DOHH2 (cell line): Measurements from ENCODE around the gene MMS22L.
A peak's percentile ranks its signal among the peaks of the same experiment; 100 is the strongest.

ENCODE experiments used
- H3F3A ChIP-seq: fragments of 200-600 bp; sonication (generic), shearing (Covaris generic); 2 replicates; pipeline ENCODE4 v1.6.0; 2016; ENCODE audit warnings: antibody characterized with exemption, mild to moderate bottlenecking; ENCODE audit not compliant: control insufficient read depth, insufficient read depth
- H3K27ac ChIP-seq: fragments of 200-600 bp; sonication (generic); 2 replicates; pipeline ENCODE4 v1.5.1; 2014; ENCODE audit warnings: low read depth, mild to moderate bottlenecking, low read length, moderate library complexity
- H3K27me3 ChIP-seq: fragments of 200-600 bp; sonication (generic); 2 replicates; pipeline ENCODE4 v1.6.1; 2014; ENCODE audit warnings: mild to moderate bottlenecking, low read length, mixed read lengths; ENCODE audit not compliant: control insufficient read depth
- H3K36me3 ChIP-seq: fragments of 200-600 bp; sonication (generic); 2 replicates; pipeline ENCODE4 v1.6.1; 2014; ENCODE audit warnings: mild to moderate bottlenecking, low read length, moderate library complexity, mixed read lengths; ENCODE audit not compliant: control insufficient read depth
- H3K4me1 ChIP-seq: fragments of 200-600 bp; sonication (generic); 2 replicates; pipeline ENCODE4 v1.6.1; 2014; ENCODE audit warnings: mild to moderate bottlenecking, low read length, mixed read lengths; ENCODE audit not compliant: control insufficient read depth
- H3K4me2 ChIP-seq: fragments of 200-600 bp; sonication (generic); 2 replicates; pipeline ENCODE4 v1.6.0; 2014; ENCODE audit warnings: mild to moderate bottlenecking, low read length, moderate library complexity
- H3K4me3 ChIP-seq: fragments of 200-600 bp; sonication (generic); 2 replicates; pipeline ENCODE4 v1.5.1; 2014; ENCODE audit warnings: mild to moderate bottlenecking, low read length, mixed read lengths
- H3K79me2 ChIP-seq: fragments of 200-600 bp; sonication (generic); 2 replicates; pipeline ENCODE4 v1.6.1; 2014; ENCODE audit warnings: mild to moderate bottlenecking, low read length, mixed read lengths; ENCODE audit not compliant: control insufficient read depth
- H3K9me2 ChIP-seq: fragments of 200-600 bp; sonication (generic); replicated peaks from 2 replicates; pipeline ENCODE4 v1.6.1; 2014; ENCODE audit warnings: mild to moderate bottlenecking, low read length, mixed read lengths; ENCODE audit not compliant: control insufficient read depth
- H3K9me3 ChIP-seq: fragments of 200-600 bp; sonication (generic); 2 replicates; pipeline ENCODE4 v1.6.1; 2014; ENCODE audit warnings: antibody characterized with exemption, low read length, mixed read lengths; ENCODE audit not compliant: control insufficient read depth, insufficient read depth
- H4K20me1 ChIP-seq: fragments of 200-600 bp; sonication (generic); 2 replicates; pipeline ENCODE4 v1.6.0; 2014; ENCODE audit warnings: low read depth, mild to moderate bottlenecking, antibody characterized with exemption, low read length, moderate library complexity; ENCODE audit not compliant: control insufficient read depth, insufficient read depth
- CTCF ChIP-seq: fragments of 200-600 bp; sonication (generic); IDR thresholded peaks from one replicate; pipeline ENCODE4 v1.5.1; 2014; ENCODE audit warnings: antibody characterized with exemption, mild to moderate bottlenecking, low read depth, low read length; ENCODE audit not compliant: poor library complexity, severe bottlenecking
- EZH2phosphoT487 ChIP-seq: fragments of 200-600 bp; sonication (generic); IDR thresholded peaks from 2 replicates; pipeline ENCODE4 v1.6.1; 2017; ENCODE audit warnings: borderline replicate concordance, mild to moderate bottlenecking, antibody characterized with exemption, low read length, moderate library complexity, mixed read lengths

The MMS22L gene

GRCh38 chr6:97282726-97283617 lies at the start of gene MMS22L:
MMS22L (minus strand) TSS chr6:97283216; CDS start chr6:97282477, 739 bp downstream.
- Histone ChIP-seq H3K27ac (peak within 1 kb of the TSS; percentile 71), H3K4me2 (peak within 1 kb of the TSS; percentile 91), H3K4me3 (peak within 1 kb of the TSS; percentile 98), H4K20me1 (0 out of 2 replicates have a peak, but pooled peaks cover 5% of the 10 kb centered on the region), H3K27me3 (no peaks in the 10 kb centered on the region), H3K9me3 (no peaks in the 10 kb centered on the region), H3F3A (no peaks in the 10 kb centered on the region), H3K79me2 (peaks cover 55% of the 10 kb centered on the region), H3K9me2 (no peaks in the 10 kb centered on the region), H3K4me1 (peaks cover 20% of the 10 kb centered on the region), H3K36me3 (peaks cover 47% of the 10 kb centered on the region)
- no peak for TF ChIP-seq EZH2phosphoT487
- TF ChIP-seq CTCF, result no peak

- Histone ChIP-seq H3K9me3 (no peaks in the 10 kb centered on the region; the same call in 1 of the 2 replicates), H3K4me2 (no peak overlapping the region), H3K27me3 (peaks cover 5% of the 10 kb centered on the region; the same call in 1 of the 2 replicates), H3K9me2 (no peaks in the 10 kb centered on the region), H3F3A (no peaks in the 10 kb centered on the region), H3K4me3 (no peak overlapping the region), H4K20me1 (no peaks in the 10 kb centered on the region), H3K4me1 (no peaks in the 10 kb centered on the region), H3K79me2 (no peaks in the 10 kb centered on the region), H3K27ac (no peak overlapping the region), H3K36me3 (no peaks in the 10 kb centered on the region)
- TF ChIP-seq CTCF, result no peak
- no peak for TF ChIP-seq EZH2phosphoT487
These were observed 39.8 kb upstream of the MMS22L start for GRCh38 chr6:97322811-97323210.

- Histone ChIP-seq H3K27ac (no peak overlapping the region), H3K36me3 (no peaks in the 10 kb centered on the region), H3K79me2 (no peaks in the 10 kb centered on the region), H3K4me3 (no peak overlapping the region), H3K9me3 (no peaks in the 10 kb centered on the region; the same call in 1 of the 2 replicates), H3F3A (no peaks in the 10 kb centered on the region), H3K4me1 (no peaks in the 10 kb centered on the region), H4K20me1 (no peaks in the 10 kb centered on the region), H3K27me3 (peaks cover 5% of the 10 kb centered on the region; the same call in 1 of the 2 replicates), H3K4me2 (no peak overlapping the region), H3K9me2 (no peaks in the 10 kb centered on the region)
- TF ChIP-seq CTCF, result no peak
- TF ChIP-seq EZH2phosphoT487, result no peak
These were observed 39.2 kb upstream of the MMS22L start for GRCh38 chr6:97322226-97322625.
